OCI-LY7 (cell line): ENCODE data around the gene OR51B6.

Experiments used
- EZH2phosphoT487 ChIP-seq: fragments of 200-600 bp; sonication (generic); IDR thresholded peaks from 2 replicates; pipeline ENCODE4 v1.6.1; 2018; ENCODE audit warnings: low read depth, borderline replicate concordance, mild to moderate bottlenecking, mixed run types, antibody characterized with exemption, low read length, moderate library complexity, mixed read lengths
- TF ChIP-seq, protein P1 (sequence below): fragments of 200-600 bp; sonication (generic); conservative IDR thresholded peaks from 2 replicates; pipeline ENCODE4 v1.5.1; 2014; ENCODE audit warnings: mild to moderate bottlenecking, antibody characterized with exemption, low read length, moderate library complexity, mixed read lengths

DNA sequence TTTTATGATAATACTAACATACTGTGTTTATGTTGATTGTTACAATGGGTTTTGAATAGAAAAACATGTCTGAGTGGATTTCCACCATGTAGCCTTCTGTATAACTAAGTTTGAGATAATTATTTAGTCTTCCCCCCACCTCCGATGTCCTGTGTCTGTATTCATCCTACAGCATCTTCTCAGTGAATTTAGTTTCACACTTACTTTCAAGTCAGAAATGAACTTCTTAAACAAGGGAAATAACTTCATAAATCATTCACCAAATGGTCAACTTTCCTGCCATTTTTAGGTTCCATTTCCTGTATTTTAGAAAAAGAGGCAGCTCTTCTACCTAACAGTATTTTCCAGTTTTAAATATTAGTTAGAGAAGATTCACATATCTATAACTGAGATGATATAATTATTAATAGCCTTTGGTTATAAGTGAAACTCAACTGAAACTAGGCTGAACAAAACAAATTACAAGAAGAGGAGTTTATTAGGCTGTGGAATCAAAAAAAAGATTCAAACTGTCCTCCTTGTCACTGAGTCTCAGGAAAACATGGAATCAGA lies 11.5 kb upstream of the OR51B6 start:
- TF ChIP-seq, protein P1, sequence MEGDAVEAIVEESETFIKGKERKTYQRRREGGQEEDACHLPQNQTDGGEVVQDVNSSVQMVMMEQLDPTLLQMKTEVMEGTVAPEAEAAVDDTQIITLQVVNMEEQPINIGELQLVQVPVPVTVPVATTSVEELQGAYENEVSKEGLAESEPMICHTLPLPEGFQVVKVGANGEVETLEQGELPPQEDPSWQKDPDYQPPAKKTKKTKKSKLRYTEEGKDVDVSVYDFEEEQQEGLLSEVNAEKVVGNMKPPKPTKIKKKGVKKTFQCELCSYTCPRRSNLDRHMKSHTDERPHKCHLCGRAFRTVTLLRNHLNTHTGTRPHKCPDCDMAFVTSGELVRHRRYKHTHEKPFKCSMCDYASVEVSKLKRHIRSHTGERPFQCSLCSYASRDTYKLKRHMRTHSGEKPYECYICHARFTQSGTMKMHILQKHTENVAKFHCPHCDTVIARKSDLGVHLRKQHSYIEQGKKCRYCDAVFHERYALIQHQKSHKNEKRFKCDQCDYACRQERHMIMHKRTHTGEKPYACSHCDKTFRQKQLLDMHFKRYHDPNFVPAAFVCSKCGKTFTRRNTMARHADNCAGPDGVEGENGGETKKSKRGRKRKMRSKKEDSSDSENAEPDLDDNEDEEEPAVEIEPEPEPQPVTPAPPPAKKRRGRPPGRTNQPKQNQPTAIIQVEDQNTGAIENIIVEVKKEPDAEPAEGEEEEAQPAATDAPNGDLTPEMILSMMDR = no peak
- TF ChIP-seq EZH2phosphoT487 = no peak
